ENCODE results near the gene KL. TPM values are rescaled to one million over a fixed set of nuclear protein-coding genes. Genes with fewer than 3 reads are reported as not detected.

Gene KL
- total RNA-seq, 4 donors from 2014 or later, result 0.60 to 3.4 (median 1.2) TPM

GRCh38 chr13:33007950-33008349 is 8.3 kb upstream of the KL start:
- WGBS, 2 donors (ENCODE audit: low coverage in 1 of 2), result 88 to 90% methylated on average over 3 of the region's 3 CpGs
- Histone ChIP-seq H3K4me1 (peaks cover 0 to 3% (median 0%) of the 10 kb centered on the region in 4 donors), H3K27ac (no peak overlapping the region), H3K9me3 (peaks cover 9 to 14% of the 10 kb centered on the region in 2 donors), H3K4me3 (no peak overlapping the region), H3K36me3 (no peaks in the 10 kb centered on the region), H3K27me3 (peaks cover under 1% of the 10 kb centered on the region)
- no peak for TF ChIP-seq POLR2AphosphoS5 (IDR thresholded peaks at IDR 0.05)
- no peak for TF ChIP-seq CTCF (IDR thresholded peaks at IDR 0.05)
- no peak for TF ChIP-seq POLR2A (IDR thresholded peaks at IDR 0.05)
- TF ChIP-seq EP300 (IDR thresholded peaks at IDR 0.05; ENCODE audit: low read depth), result no peak
- in situ Hi-C loops (cut with MboI; ENCODE audit: low pct_ligation_motif_present in 1 of 4, low pct_unique_long_range_greater_than_20kb in 1 of 4, low sequenced_read_pairs in 3 of 4), result loop anchor here in 1 of 4 donors (25.0 kb wide), 1 partner anchor 421 kb away; the partner anchor contains the start of gene PDS5B
- intact Hi-C loops (cut with DNase I; ENCODE audit: low total_unique reads), result no loop called here
- DNase-seq, result no peak

- Histone ChIP-seq H3K9me3 (peaks cover 9 to 14% of the 10 kb centered on the region in 2 donors), H3K4me1 (peaks cover 0 to 1% (median 0%) of the 10 kb centered on the region in 4 donors), H3K27ac (no peak overlapping the region), H3K36me3 (no peaks in the 10 kb centered on the region), H3K4me3 (no peak overlapping the region), H3K27me3 (peaks cover 10% of the 10 kb centered on the region)
- in situ Hi-C loops (cut with MboI; ENCODE audit: low pct_ligation_motif_present in 1 of 4, low pct_unique_long_range_greater_than_20kb in 1 of 4, low sequenced_read_pairs in 3 of 4) (loop anchor here in 1 of 4 donors (25.0 kb wide), 1 partner anchor 422 kb away; the partner anchor contains the start of gene PDS5B), intact Hi-C loops (cut with DNase I; ENCODE audit: low total_unique reads) (no loop called here)
- TF ChIP-seq POLR2A (IDR thresholded peaks at IDR 0.05) (no peak), EP300 (IDR thresholded peaks at IDR 0.05; ENCODE audit: low read depth) (no peak), POLR2AphosphoS5 (IDR thresholded peaks at IDR 0.05) (no peak), CTCF (IDR thresholded peaks at IDR 0.05) (no peak)
- 60 to 64% methylated on average over 5 of the region's 5 CpGs for WGBS, 2 donors (ENCODE audit: low coverage in 1 of 2)
- no peak for DNase-seq
Observed at GRCh38 chr13:33008946-33009722, 7.1 kb upstream of the KL start.

GRCh38 chr13:33011828-33012470 is 4.3 kb upstream of the KL start:
- no peak overlapping the region for H3K4me3 ChIP-seq
- H3K9me3 ChIP-seq, result peaks cover 9 to 14% of the 10 kb centered on the region in 2 donors
- peaks cover 0 to 12% (median 7%) of the 10 kb centered on the region in 4 donors for H3K4me1 ChIP-seq
- no peak for TF ChIP-seq POLR2AphosphoS5 (IDR thresholded peaks at IDR 0.05)
- TF ChIP-seq EP300 (IDR thresholded peaks at IDR 0.05; ENCODE audit: low read depth), result no peak
- TF ChIP-seq POLR2A (IDR thresholded peaks at IDR 0.05), result no peak
- TF ChIP-seq CTCF (IDR thresholded peaks at IDR 0.05), result no peak
- DNase-seq, result no peak
- 70 to 96% methylated on average over 4 to 5 of the region's 5 CpGs for WGBS, 2 donors (ENCODE audit: low coverage in 1 of 2)
- intact Hi-C loops (cut with DNase I; ENCODE audit: low total_unique reads) (no loop called here), in situ Hi-C loops (cut with MboI; ENCODE audit: low pct_ligation_motif_present in 1 of 4, low pct_unique_long_range_greater_than_20kb in 1 of 4, low sequenced_read_pairs in 3 of 4) (loop anchor here in 1 of 4 donors (25.0 kb wide), 1 partner anchor 425 kb away; the partner anchor contains the start of gene PDS5B)
- H3K36me3 ChIP-seq, result no peaks in the 10 kb centered on the region
- no peak overlapping the region for H3K27ac ChIP-seq
- H3K27me3 ChIP-seq, result peaks cover 30% of the 10 kb centered on the region

- Histone ChIP-seq H3K4me3 (no peak overlapping the region), H3K27me3 (peaks cover 30% of the 10 kb centered on the region), H3K9me3 (no peaks in the 10 kb centered on the region), H3K27ac (no peak overlapping the region), H3K36me3 (no peaks in the 10 kb centered on the region), H3K4me1 (peaks cover 0 to 15% (median 11%) of the 10 kb centered on the region in 4 donors)
- in situ Hi-C loops (cut with MboI; ENCODE audit: low pct_ligation_motif_present in 1 of 4, low pct_unique_long_range_greater_than_20kb in 1 of 4, low sequenced_read_pairs in 3 of 4), result loop anchor here in 1 of 4 donors (25.0 kb wide), 1 partner anchor 427 kb away; the partner anchor contains the start of gene PDS5B
- TF ChIP-seq POLR2A (IDR thresholded peaks at IDR 0.05) (no peak), CTCF (IDR thresholded peaks at IDR 0.05) (no peak), EP300 (IDR thresholded peaks at IDR 0.05; ENCODE audit: low read depth) (no peak), POLR2AphosphoS5 (IDR thresholded peaks at IDR 0.05) (no peak)
- DNase-seq, result no peak
- 65 to 75% methylated on average over 4 of the region's 4 CpGs for WGBS, 2 donors (ENCODE audit: low coverage in 1 of 2)
- intact Hi-C loops (cut with DNase I; ENCODE audit: low total_unique reads), result no loop called here
Observed at GRCh38 chr13:33014291-33014690, 1.9 kb upstream of the KL start.

Measured in transverse colon (tissue), 4 donors.